Peyer's patch (tissue), 4 donors: ENCODE data around the gene LAMC2.

ENCODE experiments used
- CTCF ChIP-seq, 6 experiments: fragments of 450-650 bp in 4 of 6; fragments of 200-600 bp in 2 of 6; sonication (generic) in 1 of 6; IDR thresholded peaks; one replicate each; pipeline ENCODE4 v1.5.1; 2017 to 2019; ENCODE audit warnings: antibody characterized with exemption in 6 of 6, mild to moderate bottlenecking in 3 of 6, moderate library complexity in 1 of 6
- POLR2A ChIP-seq, 2 donors: fragments of 450-650 bp; IDR thresholded peaks; one replicate each; pipeline ENCODE4 v1.5.1; 2017; ENCODE audit warnings: antibody characterized with exemption in 2 of 2, mild to moderate bottlenecking in 2 of 2, moderate library complexity in 2 of 2

- TF ChIP-seq POLR2A (IDR thresholded peaks at IDR 0.05): no peak
- TF ChIP-seq CTCF (IDR thresholded peaks at IDR 0.05): no peak
Measured at GRCh38 chr1:183281039-183281438, 95.0 kb downstream of the LAMC2 start.
